ENCODE measurements around the gene STK35.

- TF ChIP-seq, protein P1, sequence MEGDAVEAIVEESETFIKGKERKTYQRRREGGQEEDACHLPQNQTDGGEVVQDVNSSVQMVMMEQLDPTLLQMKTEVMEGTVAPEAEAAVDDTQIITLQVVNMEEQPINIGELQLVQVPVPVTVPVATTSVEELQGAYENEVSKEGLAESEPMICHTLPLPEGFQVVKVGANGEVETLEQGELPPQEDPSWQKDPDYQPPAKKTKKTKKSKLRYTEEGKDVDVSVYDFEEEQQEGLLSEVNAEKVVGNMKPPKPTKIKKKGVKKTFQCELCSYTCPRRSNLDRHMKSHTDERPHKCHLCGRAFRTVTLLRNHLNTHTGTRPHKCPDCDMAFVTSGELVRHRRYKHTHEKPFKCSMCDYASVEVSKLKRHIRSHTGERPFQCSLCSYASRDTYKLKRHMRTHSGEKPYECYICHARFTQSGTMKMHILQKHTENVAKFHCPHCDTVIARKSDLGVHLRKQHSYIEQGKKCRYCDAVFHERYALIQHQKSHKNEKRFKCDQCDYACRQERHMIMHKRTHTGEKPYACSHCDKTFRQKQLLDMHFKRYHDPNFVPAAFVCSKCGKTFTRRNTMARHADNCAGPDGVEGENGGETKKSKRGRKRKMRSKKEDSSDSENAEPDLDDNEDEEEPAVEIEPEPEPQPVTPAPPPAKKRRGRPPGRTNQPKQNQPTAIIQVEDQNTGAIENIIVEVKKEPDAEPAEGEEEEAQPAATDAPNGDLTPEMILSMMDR (IDR thresholded peaks at IDR 0.05), result no peak
- no peak for TF ChIP-seq POLR2A (IDR thresholded peaks at IDR 0.05)
- no peak for TF ChIP-seq EP300 (IDR thresholded peaks at IDR 0.05)
- TF ChIP-seq POLR2AphosphoS5 (IDR thresholded peaks at IDR 0.05), result no peak
These were observed 49.0 kb downstream of the STK35 start for GRCh38 chr20:2150660-2151059.
